B cell (primary cell): ENCODE measurements around the gene SERPINA9. TPM values are rescaled to one million over a fixed set of nuclear protein-coding genes. Genes with fewer than 3 reads are reported as not detected.

ENCODE experiments used
- ATAC-seq: fragments of 200-7000 bp; cut with Tn5 transposase; one replicate; pipeline ENCODE4 v1.10.0; 2021; ENCODE audit warnings: low read depth, mild to moderate bottlenecking, moderate number of reproducible peaks, moderate library complexity
- CTCF ChIA-PET: fragments of 350-600 bp; sonication (Branson Sonifier 250); formaldehyde crosslinking; loops from one replicate; lab custom pipeline; 2021; ENCODE audit warnings: antibody characterized with exemption, inconsistent platforms; lab: Charles Lee
- POLR2A ChIA-PET: fragments of 350-600 bp; sonication (Branson Sonifier 250); formaldehyde crosslinking; loops from one replicate; lab custom pipeline; 2021; ENCODE audit warnings: antibody characterized with exemption; lab: Charles Lee
- DNase-seq: peaks from one replicate; pipeline ENCODE4 v3.0.0; 2013
- H2AFZ ChIP-seq: 2 replicates; pipeline ENCODE4 v1.6.1; 2012; ENCODE audit warnings: mild to moderate bottlenecking, low read depth, low read length; ENCODE audit not compliant: insufficient read depth, poor library complexity, severe bottlenecking
- H3K27ac ChIP-seq, 2 donors: 1 replicate in 1 of 2; 2 replicates in 1 of 2; pipeline ENCODE4 v1.5.1; 2012 to 2013; ENCODE audit warnings: low read length in 2 of 2, mild to moderate bottlenecking in 2 of 2, moderate library complexity in 1 of 2
- H3K27me3 ChIP-seq, 4 experiments: fragments of 200-600 bp in 1 of 4; sonication (generic) in 1 of 4; replicated peaks in 1 of 4; 1 replicate in 2 of 4; 2 replicates in 2 of 4; pipeline versions ENCODE4 v1.6.1 to v1.7.0; 2013 to 2016; ENCODE audit warnings: low read length in 3 of 4, mild to moderate bottlenecking in 2 of 4, mixed read lengths in 1 of 4, moderate library complexity in 1 of 4; ENCODE audit not compliant: insufficient read depth in 4 of 4, control insufficient read depth in 3 of 4; ENCODE audit errors: control extremely low read depth in 1 of 4
- H3K36me3 ChIP-seq, 2 experiments: replicated peaks in 1 of 2; 1 replicate in 1 of 2; 2 replicates in 1 of 2; pipeline versions ENCODE4 v1.6.1 to v1.7.1; 2013; ENCODE audit warnings: low read length in 1 of 2; ENCODE audit not compliant: insufficient read depth in 2 of 2, control insufficient read depth in 1 of 2; ENCODE audit errors: control extremely low read depth in 1 of 2, extremely low read depth in 1 of 2
- H3K4me1 ChIP-seq, 2 donors: fragments of 200-600 bp in 1 of 2; sonication (generic) in 1 of 2; 1 replicate in 1 of 2; 2 replicates in 1 of 2; pipeline versions ENCODE4 v1.5.1 to v1.6.1; 2013 to 2017; ENCODE audit warnings: low read length in 2 of 2; ENCODE audit not compliant: control insufficient read depth in 2 of 2, insufficient read depth in 2 of 2
- H3K4me2 ChIP-seq: replicated peaks from 2 replicates; pipeline ENCODE3; 2012; ENCODE audit warnings: mild to moderate bottlenecking, low read depth, low read length; ENCODE audit not compliant: poor library complexity, severe bottlenecking
- H3K4me3 ChIP-seq, 5 experiments: fragments of 200-600 bp in 1 of 5; sonication (generic) in 1 of 5; 1 replicate in 3 of 5; 2 replicates in 2 of 5; pipeline versions ENCODE4 v1.5.1 to v1.7.0; 2011 to 2016; ENCODE audit warnings: low read length in 4 of 5, mild to moderate bottlenecking in 4 of 5, low read depth in 2 of 5, control low read depth in 1 of 5, moderate library complexity in 1 of 5; ENCODE audit not compliant: insufficient read depth in 1 of 5; ENCODE audit errors: control extremely low read depth in 1 of 5, extremely low read depth in 1 of 5
- H3K79me2 ChIP-seq: fragments of 200-600 bp; sonication (generic); one replicate; pipeline ENCODE4 v1.6.0; 2016; ENCODE audit warnings: low read length; ENCODE audit not compliant: control insufficient read depth, insufficient read depth
- H3K9ac ChIP-seq: fragments of 200-600 bp; sonication (generic); 2 replicates; pipeline ENCODE4 v1.6.1; 2017; ENCODE audit warnings: mild to moderate bottlenecking, low read length, moderate library complexity
- H3K9me3 ChIP-seq, 3 donors: one replicate each; pipeline versions ENCODE4 v1.6.1 to v1.7.1; 2013; ENCODE audit warnings: low read length in 2 of 3; ENCODE audit not compliant: control insufficient read depth in 2 of 3, insufficient read depth in 1 of 3; ENCODE audit errors: control extremely low read depth in 1 of 3
- H4K20me1 ChIP-seq: 2 replicates; pipeline ENCODE4 v1.6.0; 2012; ENCODE audit warnings: mild to moderate bottlenecking, low read length; ENCODE audit not compliant: insufficient read depth, control insufficient read depth, poor library complexity, severe bottlenecking
- H3K27ac Mint-ChIP-seq: one replicate; pipeline ENCODE4 v1.8.0; 2021; ENCODE audit warnings: mixed read lengths
- H3K27me3 Mint-ChIP-seq: one replicate; pipeline ENCODE4 v1.8.0; 2021; ENCODE audit warnings: mixed read lengths
- H3K4me1 Mint-ChIP-seq: one replicate; pipeline ENCODE4 v1.8.0; 2021; ENCODE audit warnings: mixed read lengths
- H3K4me3 Mint-ChIP-seq: one replicate; pipeline ENCODE4 v1.8.0; 2021; ENCODE audit warnings: mixed read lengths
- H3K9me3 Mint-ChIP-seq: one replicate; pipeline ENCODE4 v1.8.0; 2022; ENCODE audit warnings: mixed read lengths; ENCODE audit not compliant: insufficient read depth
- CTCF ChIP-seq: fragments of 200-600 bp; IDR thresholded peaks from one replicate; pipeline ENCODE4 v1.8.0; 2022; ENCODE audit warnings: antibody characterized with exemption, mild to moderate bottlenecking
- EZH2 ChIP-seq: IDR thresholded peaks from 2 replicates; pipeline ENCODE4 v1.6.1; 2012; ENCODE audit warnings: borderline replicate concordance, low read depth, mild to moderate bottlenecking, moderate library complexity, low read length; ENCODE audit not compliant: insufficient read depth, poor library complexity, severe bottlenecking
- WGBS: methylation state at CpG from one replicate; pipeline ENCODE4 v1.1.5; 2013; ENCODE audit warnings: missing lambda C conversion rate; ENCODE audit not compliant: insufficient coverage; 5-methylcytosine and 5-hydroxymethylcytosine counted together
- intact Hi-C: fragments of 100-400 bp; cut with micrococcal nuclease; formaldehyde crosslinking; loops from one replicate; pipeline ENCODE4 v1.10.0; 2022
- polyA plus RNA-seq: library from polyadenylated mRNA; depleted of rRNA; stranded (reverse); fragments of >200 nt; gene quantifications from 2 replicates; pipeline ENCODE4 v1.2.3, GENCODE V29; 2012
- total RNA-seq, 2 donors: library from RNA; stranded (reverse); fragments of 120-200 nt in 1 of 2; gene quantifications; 1 replicate in 1 of 2; 2 replicates in 1 of 2; pipeline versions ENCODE4 v1.2.3 to v1.2.4, GENCODE V29; 2013 to 2022

SERPINA9 gene
- total and polyA plus RNA-seq, 2 donors (not counting 1 experiment from before 2014, with no cell fraction given), result 0.74 TPM; not detected in 1

DNA sequence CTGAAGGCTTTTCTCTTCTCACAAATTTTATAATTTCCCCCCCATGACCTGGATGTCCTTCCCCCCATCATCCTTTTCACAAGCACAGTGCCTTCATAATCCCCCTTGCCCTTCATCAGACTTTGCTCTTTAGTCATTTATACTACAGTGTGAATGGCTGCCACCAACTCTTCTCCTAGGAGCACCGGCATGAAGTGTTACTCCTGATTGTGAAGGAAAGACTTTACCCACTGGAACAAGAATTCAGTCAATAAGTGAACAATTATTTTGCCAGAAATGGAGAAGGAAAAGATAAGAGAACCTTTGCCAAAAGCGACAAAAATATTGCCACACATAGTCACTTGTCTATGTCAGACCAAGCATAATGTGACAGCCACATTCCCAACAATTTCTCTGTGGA is 5.0 kb downstream of the SERPINA9 start:
- ATAC-seq (no peak), DNase-seq (no peak)
- H3K9me3 Mint-ChIP-seq, result no peaks in the 10 kb centered on the region
- Histone ChIP-seq H3K79me2 (no peaks in the 10 kb centered on the region), H3K27ac (no peak overlapping the region), H3K4me2 (no peak overlapping the region), H3K4me1 (peaks cover 0 to 20% of the 10 kb centered on the region in 2 donors), H3K27me3 (peaks cover 0 to 6% (median 0%) of the 10 kb centered on the region in 4 experiments), H3K9ac (no peak overlapping the region), H3K9me3 (peaks cover 0 to 19% (median 0%) of the 10 kb centered on the region in 3 donors), H2AFZ (no peak overlapping the region), H3K36me3 (no peaks in the 10 kb centered on the region), H4K20me1 (no peaks in the 10 kb centered on the region), H3K4me3 (no peak overlapping the region)
- H3K4me1 Mint-ChIP-seq, result peaks cover 27% of the 10 kb centered on the region
- TF ChIP-seq CTCF (no peak), EZH2 (no peak)
- intact Hi-C loops, result no loop called here
- no CpG with 5 or more reads among the region's 2 CpGs for WGBS
- ChIA-PET CTCF (no interaction called here), POLR2A (no interaction called here)
- H3K27me3 Mint-ChIP-seq, result no peaks in the 10 kb centered on the region
- H3K4me3 Mint-ChIP-seq, result no peak overlapping the region
- no peak overlapping the region for H3K27ac Mint-ChIP-seq

- Mint-ChIP-seq H3K4me3 (no peak overlapping the region), H3K4me1 (peaks cover 27% of the 10 kb centered on the region), H3K27ac (no peak overlapping the region), H3K9me3 (no peaks in the 10 kb centered on the region), H3K27me3 (no peaks in the 10 kb centered on the region)
- CTCF ChIA-PET, result no interaction called here
- TF ChIP-seq EZH2, result no peak
- TF ChIP-seq CTCF, result no peak
- Histone ChIP-seq H3K9ac (no peak overlapping the region), H3K27ac (no peak overlapping the region), H3K79me2 (no peaks in the 10 kb centered on the region), H3K4me1 (peaks cover 0 to 17% of the 10 kb centered on the region in 2 donors), H3K36me3 (no peaks in the 10 kb centered on the region), H4K20me1 (no peaks in the 10 kb centered on the region), H3K27me3 (peaks cover 0 to 6% (median 0%) of the 10 kb centered on the region in 4 experiments), H3K9me3 (peaks cover 0 to 22% (median 2%) of the 10 kb centered on the region in 3 donors), H2AFZ (no peak overlapping the region), H3K4me3 (no peak overlapping the region), H3K4me2 (no peak overlapping the region)
- no peak for ATAC-seq
- no peak for DNase-seq
- intact Hi-C loops, result no loop called here
- POLR2A ChIA-PET, result no interaction called here
- 67% methylated on average over 1 of the region's 2 CpGs for WGBS
Measured at GRCh38 chr14:94470311-94470710, 5.7 kb downstream of the SERPINA9 start.
